Measurements from ENCODE around the gene CIAO3. TPM values are rescaled to one million over a fixed set of nuclear protein-coding genes. Genes with fewer than 3 reads are reported as not detected.
A peak's percentile ranks its signal among the peaks of the same experiment; 100 is the strongest.

The CIAO3 gene
- total RNA-seq, 2 experiments from 2014 or later = 33.3 to 38.2 TPM

- Mint-ChIP-seq H3K4me1 (ENCODE audit: low read depth) (peaks cover 21% of the 10 kb centered on the region), H3K27me3 (peaks cover 4% of the 10 kb centered on the region), H3K9me3 (no peaks in the 10 kb centered on the region), H3K27ac (peak overlapping the region; percentile 52), H3K36me3 (ENCODE audit: low read depth) (no peaks in the 10 kb centered on the region), H3K4me3 (peak overlapping the region; percentile 73)
- peaks cover 0 to 16% of the 10 kb centered on the region in 2 experiments for H3K9me3 ChIP-seq (ENCODE audit: control insufficient read depth in 1 of 2, insufficient read depth in 1 of 2, low read length in 2 of 2)
- CTCF ChIA-PET = interaction anchor here (2.3 kb wide), 1 partner anchor 22 kb away, joined by 9 read pairs; the partner anchor contains the start of gene CIAO3
- ATAC-seq (ENCODE audit: poor library complexity) (no peak), DNase-seq (no peak)
- H3K27ac ChIP-seq (ENCODE audit: low read depth in 1 of 2, low read length in 2 of 2) = no peak overlapping the region
- H3K36me3 ChIP-seq (ENCODE audit: insufficient read depth, low read length) = no peaks in the 10 kb centered on the region
- POLR2A ChIA-PET = interaction anchor here (1.4 kb wide), 1 partner anchor 9 kb away, joined by 6 read pairs; no protein-coding TSS in a partner anchor
- no peak overlapping the region for H3K4me3 ChIP-seq (ENCODE audit: low read length)
- TF ChIP-seq CTCF (IDR thresholded peaks at IDR 0.05) = no peak
- intact Hi-C loops (cut with DNase I, micrococcal nuclease) = no loop called here
- H3K27me3 ChIP-seq (ENCODE audit: control insufficient read depth in 1 of 2, insufficient read depth in 2 of 2, low read length in 2 of 2) = peaks cover 7 to 11% of the 10 kb centered on the region in 2 experiments
- peaks cover 54% of the 10 kb centered on the region for H3K4me1 ChIP-seq (ENCODE audit: insufficient read depth, low read length)
These were observed 21.9 kb downstream of the CIAO3 start for GRCh38 chr16:718922-719321.

- H3K27ac Mint-ChIP-seq = no peak overlapping the region
- no peaks in the 10 kb centered on the region for H3K9me3 Mint-ChIP-seq
- Histone ChIP-seq H3K27me3 (ENCODE audit: control insufficient read depth in 1 of 2, insufficient read depth in 2 of 2, low read length in 2 of 2) (peaks cover 7 to 14% of the 10 kb centered on the region in 2 experiments), H3K4me3 (ENCODE audit: low read length) (no peak overlapping the region), H3K9me3 (ENCODE audit: control insufficient read depth in 1 of 2, insufficient read depth in 1 of 2, low read length in 2 of 2) (peaks cover 0 to 16% of the 10 kb centered on the region in 2 experiments), H3K27ac (ENCODE audit: low read depth in 1 of 2, low read length in 2 of 2) (no peak overlapping the region), H3K4me1 (ENCODE audit: insufficient read depth, low read length) (peaks cover 51% of the 10 kb centered on the region), H3K36me3 (ENCODE audit: insufficient read depth, low read length) (no peaks in the 10 kb centered on the region)
- no peak for TF ChIP-seq CTCF (IDR thresholded peaks at IDR 0.05)
- intact Hi-C loops (cut with DNase I, micrococcal nuclease) = no loop called here
- CTCF ChIA-PET = no interaction called here
- POLR2A ChIA-PET = interaction anchor here (1.4 kb wide), 1 partner anchor 10 kb away, joined by 6 read pairs; no protein-coding TSS in a partner anchor
- H3K36me3 Mint-ChIP-seq (ENCODE audit: low read depth) = no peaks in the 10 kb centered on the region
- H3K4me3 Mint-ChIP-seq = no peak overlapping the region
- ATAC-seq (ENCODE audit: poor library complexity) (no peak), DNase-seq (no peak)
- peaks cover 8% of the 10 kb centered on the region for H3K27me3 Mint-ChIP-seq
- H3K4me1 Mint-ChIP-seq (ENCODE audit: low read depth) = peaks cover 21% of the 10 kb centered on the region
These were observed 22.4 kb downstream of the CIAO3 start for GRCh38 chr16:718389-718788.

DNA sequence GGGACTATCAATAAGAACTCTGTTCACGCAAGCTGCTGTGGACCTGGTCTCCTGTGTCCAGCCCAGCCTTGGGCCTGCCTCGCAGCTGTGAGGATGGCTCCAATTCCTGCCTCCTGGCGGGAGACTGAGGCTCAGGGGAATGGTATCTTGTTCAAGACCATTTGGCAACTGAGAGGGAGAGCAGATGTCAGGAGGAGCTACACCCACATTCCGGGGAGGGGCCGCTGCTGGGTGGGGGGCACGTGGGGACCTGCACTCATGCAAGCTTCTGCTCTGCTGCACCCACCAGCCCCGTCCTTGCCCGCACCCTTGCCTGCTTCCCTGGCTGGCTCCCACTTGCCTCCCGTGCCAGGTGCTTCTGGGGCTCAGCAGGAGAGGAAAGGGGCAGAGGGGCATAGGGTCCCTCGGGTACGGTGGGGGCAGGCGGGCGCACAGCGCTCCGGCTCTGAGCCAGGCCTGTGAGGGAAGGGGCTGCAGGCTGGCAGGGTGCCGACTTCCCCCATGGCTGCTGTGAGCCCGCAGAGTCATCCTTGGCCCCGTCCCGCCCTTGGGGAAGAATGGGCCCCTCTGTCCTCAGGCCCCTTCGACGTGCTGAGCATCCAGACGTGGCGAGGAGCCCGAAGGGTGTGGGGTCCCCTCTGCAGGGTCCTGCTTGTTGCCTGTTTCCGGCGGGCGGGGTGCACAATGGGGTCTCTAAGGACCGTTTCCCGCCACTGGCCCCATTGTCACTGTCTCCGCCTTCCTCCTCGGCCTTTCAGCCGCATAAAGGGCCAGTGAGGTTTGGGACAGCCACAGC is 23.1 kb downstream of the CIAO3 start:
- Histone ChIP-seq H3K4me3 (ENCODE audit: low read length) (no peak overlapping the region), H3K36me3 (ENCODE audit: insufficient read depth, low read length) (no peaks in the 10 kb centered on the region), H3K4me1 (ENCODE audit: insufficient read depth, low read length) (peaks cover 49% of the 10 kb centered on the region), H3K27me3 (ENCODE audit: control insufficient read depth in 1 of 2, insufficient read depth in 2 of 2, low read length in 2 of 2) (peaks cover 7 to 14% of the 10 kb centered on the region in 2 experiments), H3K27ac (ENCODE audit: low read depth in 1 of 2, low read length in 2 of 2) (no peak overlapping the region), H3K9me3 (ENCODE audit: control insufficient read depth in 1 of 2, insufficient read depth in 1 of 2, low read length in 2 of 2) (peaks cover 0 to 16% of the 10 kb centered on the region in 2 experiments)
- no peaks in the 10 kb centered on the region for H3K36me3 Mint-ChIP-seq (ENCODE audit: low read depth)
- peaks cover 23% of the 10 kb centered on the region for H3K4me1 Mint-ChIP-seq (ENCODE audit: low read depth)
- ChIA-PET CTCF (no interaction called here), POLR2A (interaction anchor here (1.2 to 4.5 kb wide), 3 partner anchors 9 to 37 kb away, joined by 4 to 30 read pairs (median 22); partner anchors contain the start of genes CCDC78, HAGHL and STUB1)
- ATAC-seq (ENCODE audit: poor library complexity) = no peak
- DNase-seq = no peak
- intact Hi-C loops (cut with DNase I, micrococcal nuclease) = no loop called here
- no peak for TF ChIP-seq CTCF (IDR thresholded peaks at IDR 0.05)
- H3K27me3 Mint-ChIP-seq = peaks cover 12% of the 10 kb centered on the region
- no peak overlapping the region for H3K4me3 Mint-ChIP-seq
- no peak overlapping the region for H3K27ac Mint-ChIP-seq
- no peaks in the 10 kb centered on the region for H3K9me3 Mint-ChIP-seq
